HEK293 (cell line): ENCODE measurements around the gene SHTN1.

Experiments used
- CTCF ChIP-seq: fragments of 450-650 bp; formaldehyde crosslinking; IDR thresholded peaks from 2 replicates; pipeline ENCODE4 v1.5.1; 2016; ENCODE audit warnings: missing biosample characterization, missing genetic modification characterization
- TRIM28 ChIP-seq: IDR thresholded peaks from 2 replicates; pipeline ENCODE4 v1.6.1; 2011; ENCODE audit warnings: low read length, control low read depth, borderline replicate concordance
- ZBTB10 ChIP-seq: fragments of 450-650 bp; formaldehyde crosslinking; IDR thresholded peaks from 2 replicates; pipeline ENCODE4 v1.5.1; 2016; ENCODE audit warnings: missing biosample characterization, missing genetic modification characterization
- ZBTB26 ChIP-seq: fragments of 450-650 bp; formaldehyde crosslinking; optimal IDR thresholded peaks from 2 replicates; pipeline ENCODE3; 2016; ENCODE audit warnings: missing biosample characterization, mild to moderate bottlenecking, missing genetic modification characterization
- ZNF404 ChIP-seq: fragments of 450-650 bp; formaldehyde crosslinking; IDR thresholded peaks from 2 replicates; pipeline ENCODE4 v1.5.1; 2017; ENCODE audit warnings: missing biosample characterization, missing genetic modification characterization
- ZNF791 ChIP-seq: fragments of 450-650 bp; formaldehyde crosslinking; IDR thresholded peaks from 2 replicates; pipeline ENCODE4 v1.5.1; 2016; ENCODE audit warnings: missing biosample characterization, missing genetic modification characterization
- ZSCAN16 ChIP-seq: fragments of 450-650 bp; formaldehyde crosslinking; IDR thresholded peaks from 2 replicates; pipeline ENCODE4 v1.5.1; 2016; ENCODE audit warnings: missing biosample characterization, missing genetic modification characterization

DNA sequence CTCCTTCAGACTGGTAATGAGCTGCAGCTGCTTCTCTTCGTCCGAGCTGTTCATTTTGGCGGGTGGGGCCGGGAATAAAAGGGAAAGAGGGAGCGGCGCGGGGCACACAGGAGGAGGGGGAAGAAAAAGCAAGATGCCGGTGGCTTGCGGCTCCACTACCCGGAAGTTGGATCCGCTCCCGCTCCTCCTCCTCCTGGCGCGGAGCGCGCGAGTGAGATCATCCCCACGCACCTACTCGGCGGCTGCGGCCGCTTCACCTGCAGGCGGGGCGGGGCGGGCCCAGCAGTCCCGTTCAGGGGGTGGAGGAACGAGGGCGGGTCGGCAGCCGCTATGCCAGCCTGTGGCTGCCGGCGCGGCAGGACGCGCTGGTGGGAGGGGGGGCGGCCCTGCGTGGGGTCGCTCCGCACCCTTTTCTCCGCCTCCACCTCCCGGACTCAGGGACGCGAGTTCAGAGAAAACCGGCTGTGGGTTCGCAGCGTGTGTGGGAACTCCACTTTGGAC is at the start of gene SHTN1:
- TF ChIP-seq CTCF (no peak), ZBTB26 (peak; percentile 91), ZBTB10 (no peak), ZSCAN16 (no peak), ZNF791 (tag by site-specific recombination) (no peak), ZNF404 (tag by site-specific recombination) (no peak), TRIM28 (no peak)
